ENCODE results near the gene ENDOV.

- TF ChIP-seq POLR2A (IDR thresholded peaks at IDR 0.05), result no peak
- no peak for TF ChIP-seq CTCF (IDR thresholded peaks at IDR 0.05)
- no peak for TF ChIP-seq EP300 (IDR thresholded peaks at IDR 0.05)
Observed at GRCh38 chr17:80468781-80469493, 54.0 kb downstream of the ENDOV start.

Measured in ovary (tissue), 3 donors.